SKM-1 treated with dmso at 0.1 percent for 144 hours (cell line): Measurements from ENCODE around the gene C1RL.
"Not testable (repeated sequence)": the region's sequence is repeated elsewhere in the genome, so short reads cannot be mapped to it uniquely, and the experiment has no call there.

ENCODE experiments used
- DNase-seq: peaks from one replicate; lab custom pipeline; 2025; ENCODE audit not compliant: unreplicated experiment; lab: John Stamatoyannopoulos, UW

Gene C1RL

GRCh38 chr12:7116916-7117315 lies 7.9 kb upstream of the C1RL start:
- DNase-seq = no peak

GRCh38 chr12:7116196-7116595 lies 7.2 kb upstream of the C1RL start:
- DNase-seq = no peak

- DNase-seq = no peak
Measured at GRCh38 chr12:7114851-7115250, 5.8 kb upstream of the C1RL start.

- DNase-seq = no peak
Measured at GRCh38 chr12:7114008-7114407, 5.0 kb upstream of the C1RL start.

- DNase-seq = no peak
Measured at GRCh38 chr12:7113389-7113871, 4.4 kb upstream of the C1RL start.

GRCh38 chr12:7112041-7112440 lies 3.0 kb upstream of the C1RL start:
- no peak for DNase-seq

GRCh38 chr12:7110661-7111060 lies 1.6 kb upstream of the C1RL start:
- DNase-seq = no peak

- DNase-seq = no peak
Measured at GRCh38 chr12:7109572-7109920, 532 bp upstream of the C1RL start.

- peak; percentile 60 for DNase-seq
Measured at GRCh38 chr12:7108003-7108795, 815 bp downstream of the C1RL start.

- no peak for DNase-seq
Measured at GRCh38 chr12:7107636-7108002, 1.4 kb downstream of the C1RL start.

- DNase-seq = not testable (repeated sequence)
Measured at GRCh38 chr12:7107181-7107580, 1.8 kb downstream of the C1RL start.

GRCh38 chr12:7106082-7106481 lies 2.9 kb downstream of the C1RL start:
- no peak for DNase-seq

GRCh38 chr12:7103837-7104584 lies 5.0 kb downstream of the C1RL start:
- no peak for DNase-seq

GRCh38 chr12:7102582-7102981 lies 6.4 kb downstream of the C1RL start:
- DNase-seq = no peak

- no peak for DNase-seq
Measured at GRCh38 chr12:7101694-7102131, 7.3 kb downstream of the C1RL start.

- no peak for DNase-seq
Measured at GRCh38 chr12:7101047-7101693, 7.8 kb downstream of the C1RL start.

- DNase-seq = no peak
Measured at GRCh38 chr12:7100239-7100638, 8.8 kb downstream of the C1RL start.

- DNase-seq = peak; percentile 36
Measured at GRCh38 chr12:7099290-7099996, 9.6 kb downstream of the C1RL start.

GRCh38 chr12:7096979-7097378 lies 12.0 kb downstream of the C1RL start:
- DNase-seq = no peak

- DNase-seq = no peak
Measured at GRCh38 chr12:7096006-7096932, 12.7 kb downstream of the C1RL start.
